ENCODE measurements around the gene ARID1B.

The ARID1B gene

DNA sequence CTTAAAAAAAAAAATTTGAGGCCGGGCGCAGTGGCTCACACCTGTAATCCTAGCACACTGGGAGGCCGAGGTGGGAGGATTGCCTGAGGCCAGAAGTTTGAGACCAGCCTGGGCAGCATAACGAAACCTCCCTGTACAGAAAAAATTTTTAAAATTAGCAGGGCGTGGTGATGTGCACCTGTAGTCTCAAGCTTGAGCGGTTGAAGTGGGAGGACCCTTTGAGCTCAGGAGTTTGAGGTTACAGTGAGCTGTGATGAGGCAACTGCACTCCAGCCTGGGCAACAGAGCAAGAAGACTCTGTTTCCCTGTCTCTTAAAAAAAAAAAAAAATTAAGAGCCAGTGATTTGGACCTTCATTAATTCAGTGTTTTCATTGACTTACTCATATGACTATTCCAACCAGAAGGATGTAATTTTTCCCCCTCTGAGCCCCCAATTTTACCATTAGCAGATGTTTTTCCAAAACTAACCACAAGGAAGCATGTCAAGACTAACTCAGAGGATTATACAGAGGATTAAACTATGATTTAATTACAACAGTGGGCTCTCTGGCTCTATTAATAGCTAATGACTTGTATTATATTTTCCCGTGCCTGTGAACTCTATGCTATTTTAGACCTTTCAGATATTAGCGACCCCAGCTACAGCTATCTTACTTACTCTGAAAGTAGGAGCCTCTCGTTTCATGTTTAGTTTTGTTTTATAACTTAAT is 75.1 kb downstream of the ARID1B start:
- no peak for DNase-seq (ENCODE audit: low read depth)

DNA sequence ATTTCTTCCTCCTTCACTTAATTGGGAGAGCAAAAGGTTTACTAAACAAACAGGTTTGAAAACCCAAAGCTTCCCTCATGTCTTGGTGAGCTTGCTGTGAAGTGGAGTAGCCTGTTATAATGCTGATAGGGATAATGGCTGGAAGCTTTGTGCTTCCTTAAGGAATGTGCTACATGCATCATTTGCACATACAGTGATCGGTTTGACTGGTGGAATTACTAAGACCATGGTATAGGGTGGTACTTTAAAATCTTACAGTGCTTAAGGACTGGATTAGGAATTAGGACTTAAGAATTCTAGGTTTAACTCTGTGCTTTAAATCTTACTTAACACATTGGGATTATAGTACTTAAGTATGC is 75.7 kb downstream of the ARID1B start:
- no peak for DNase-seq (ENCODE audit: low read depth)

DNA sequence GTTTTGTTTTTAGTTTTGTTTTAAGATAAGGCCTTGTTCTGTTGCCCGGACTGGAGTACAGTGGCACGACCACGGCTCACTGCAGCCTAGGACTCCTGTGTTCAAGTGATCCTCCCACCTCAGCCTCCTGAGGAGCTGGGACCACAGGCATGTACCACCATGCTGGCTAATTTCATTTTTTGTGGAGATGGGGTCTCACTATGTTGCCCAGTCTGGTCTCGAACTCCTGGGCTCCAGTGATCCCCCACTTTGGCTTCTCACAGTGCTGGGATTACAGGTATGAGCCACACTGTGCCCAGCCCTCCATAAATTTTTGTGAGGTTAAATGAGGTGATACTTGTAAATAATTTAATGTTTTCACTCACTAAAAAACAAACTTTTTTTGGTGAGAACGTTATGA is 76.6 kb downstream of the ARID1B start:
- no peak for DNase-seq (ENCODE audit: low read depth)

DNA sequence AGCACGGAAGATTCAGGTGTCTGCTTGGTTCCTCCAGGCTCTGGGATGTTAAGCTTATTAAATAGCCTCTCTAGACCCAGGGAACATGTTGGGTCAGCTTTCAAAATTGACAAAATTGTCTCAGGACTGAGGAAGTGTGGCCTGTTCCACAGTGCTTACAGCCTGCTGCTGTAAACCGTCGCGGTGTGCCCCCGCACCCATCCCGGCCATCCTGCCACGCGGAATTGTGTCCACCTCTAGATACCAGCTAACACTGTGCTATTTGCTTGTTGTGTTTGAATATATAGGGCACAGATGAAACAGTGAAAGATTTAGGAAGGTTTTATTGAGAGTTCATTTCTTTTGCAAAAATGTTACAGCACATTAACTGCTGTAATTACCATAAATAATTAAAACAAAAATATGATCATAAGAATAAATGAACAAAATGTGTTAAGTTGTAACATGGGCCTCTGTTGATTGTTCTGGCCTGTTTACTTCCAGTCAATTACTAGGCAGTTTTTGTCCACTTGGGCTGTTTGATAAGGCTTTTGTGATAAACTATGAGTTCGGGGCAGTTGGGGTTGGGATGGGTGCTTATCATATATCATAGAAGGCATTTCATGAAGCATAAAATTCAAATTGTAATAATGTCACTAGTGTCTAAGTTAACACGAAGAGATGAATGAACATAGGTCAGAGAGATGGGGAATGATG is 77.4 kb downstream of the ARID1B start:
- DNase-seq (ENCODE audit: low read depth) = no peak

DNA sequence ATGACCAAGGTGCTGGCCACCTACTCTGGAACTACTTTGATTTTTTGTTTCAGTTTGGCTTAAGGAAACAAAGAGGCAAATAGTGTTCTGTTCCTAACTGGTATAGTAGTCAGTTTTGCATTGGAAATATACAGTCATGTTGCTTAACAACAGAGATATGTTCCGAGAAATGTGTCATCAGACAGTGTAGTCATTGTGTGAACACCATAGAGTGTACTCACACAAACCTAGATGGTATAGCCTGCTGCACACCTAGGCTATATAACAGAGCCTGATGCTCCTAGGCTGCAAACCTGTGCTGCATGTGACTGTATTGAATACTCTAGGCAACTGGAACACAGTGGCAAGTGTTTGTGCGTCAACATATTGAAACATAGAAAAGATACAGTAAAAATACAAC is 80.4 kb downstream of the ARID1B start:
- DNase-seq (ENCODE audit: low read depth) = no peak

DNA sequence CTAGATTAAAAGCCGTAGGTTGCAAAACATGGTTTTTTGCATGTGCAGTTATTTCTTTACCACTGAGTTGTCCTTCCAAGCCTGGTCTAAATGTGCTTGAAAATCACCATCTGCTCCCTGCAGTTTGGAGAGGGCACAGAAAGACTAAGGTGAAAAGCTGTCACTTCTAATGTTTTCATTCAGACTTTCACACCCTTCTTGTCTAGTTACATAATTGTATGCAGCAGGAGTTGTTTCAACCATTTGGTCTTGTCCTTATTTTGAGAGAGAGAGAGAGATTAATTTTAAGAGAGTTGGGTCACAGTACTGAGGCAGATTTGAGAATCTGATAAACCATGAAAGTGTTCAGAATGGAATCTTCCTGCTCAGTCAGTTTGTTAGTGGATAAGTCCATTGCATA is 82.5 kb downstream of the ARID1B start:
- no peak for DNase-seq (ENCODE audit: low read depth)

DNA sequence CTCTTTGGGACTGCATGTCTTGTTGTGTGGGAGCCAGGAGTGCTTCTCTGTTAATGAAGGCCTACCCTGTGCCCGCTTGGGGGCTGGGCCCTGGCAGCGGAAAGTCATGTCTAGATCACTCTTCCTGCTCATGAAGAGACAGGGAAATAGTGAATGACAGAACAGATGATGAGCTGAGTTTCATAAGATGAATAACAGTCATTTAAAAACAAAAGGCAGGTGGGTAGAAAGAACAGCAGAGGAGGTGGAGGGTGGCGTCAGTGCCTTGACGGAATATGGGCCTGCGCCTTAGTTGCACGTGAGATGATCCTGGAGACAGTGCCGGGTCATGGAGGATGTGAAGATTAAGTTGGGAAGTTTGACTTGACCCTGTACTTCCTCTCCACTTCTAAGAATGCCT is 85.5 kb downstream of the ARID1B start:
- no peak for DNase-seq (ENCODE audit: low read depth)

DNA sequence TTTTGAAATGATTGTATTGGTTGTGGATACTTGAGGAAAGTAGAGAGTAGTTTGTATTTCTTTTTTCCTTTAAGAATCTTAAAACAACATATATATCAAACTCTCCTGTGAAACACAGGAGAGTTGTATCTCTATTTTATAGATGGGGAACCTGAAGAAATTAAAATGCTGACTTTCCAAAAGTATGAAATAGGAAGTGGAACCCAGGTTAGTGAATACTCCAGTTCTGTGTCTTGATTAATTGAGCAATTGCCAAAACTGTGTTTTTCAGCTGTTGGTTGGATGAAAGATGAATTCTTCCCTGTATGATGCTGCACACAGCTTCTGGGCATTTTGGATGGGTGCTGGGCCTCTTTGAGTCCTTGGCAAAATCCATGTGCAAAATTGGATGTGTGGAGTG is 86.3 kb downstream of the ARID1B start:
- DNase-seq (ENCODE audit: low read depth) = no peak

DNA sequence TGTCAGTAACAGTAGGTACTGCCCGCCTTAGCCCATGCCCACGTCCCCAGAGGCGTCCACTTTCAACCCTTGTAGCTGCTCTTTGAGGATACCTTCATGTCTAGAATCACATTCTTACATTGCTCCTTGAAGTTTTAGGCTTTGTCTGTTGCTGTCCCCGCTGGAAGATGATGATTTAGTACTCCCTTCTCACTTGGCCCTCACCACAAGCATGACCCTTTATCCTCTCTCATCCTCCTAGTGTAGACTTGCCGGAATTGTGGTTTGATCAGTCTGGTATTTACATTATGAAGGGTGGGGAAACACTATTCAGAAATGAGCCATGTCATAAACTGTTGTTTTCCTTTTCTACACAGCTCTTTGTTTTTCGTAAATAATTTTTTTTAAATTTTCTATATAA is 87.4 kb downstream of the ARID1B start:
- DNase-seq (ENCODE audit: low read depth) = no peak

DNA sequence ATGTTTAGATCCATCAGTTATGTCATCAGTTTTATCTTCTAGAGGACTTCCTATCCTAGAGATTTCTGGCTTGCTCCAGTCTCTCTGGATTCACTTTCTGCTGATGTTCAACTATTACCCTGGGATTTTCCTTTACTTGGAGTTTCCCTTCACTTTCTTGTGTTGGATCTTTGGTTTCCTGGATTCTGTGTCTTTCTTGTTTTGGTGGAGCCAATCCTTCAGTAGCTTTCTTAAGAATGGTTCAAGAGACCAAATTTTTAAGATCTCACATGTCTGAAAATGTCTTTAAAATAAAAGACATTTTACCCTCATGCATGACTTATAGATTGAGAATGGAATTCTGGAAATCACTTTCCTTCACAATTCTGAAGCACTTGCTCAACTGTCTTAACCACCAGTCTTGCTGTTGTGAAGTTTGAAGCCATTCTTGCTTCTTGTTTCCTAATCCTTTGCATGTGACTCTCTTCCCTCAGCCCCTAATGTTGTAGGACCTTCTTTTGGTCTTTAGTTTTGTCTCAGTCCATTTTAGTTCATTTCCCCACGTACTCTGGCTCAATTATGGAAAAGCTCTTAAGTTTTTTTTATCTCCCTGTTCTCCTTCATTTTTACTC is 87.9 kb downstream of the ARID1B start:
- no peak for DNase-seq (ENCODE audit: low read depth)

DNA sequence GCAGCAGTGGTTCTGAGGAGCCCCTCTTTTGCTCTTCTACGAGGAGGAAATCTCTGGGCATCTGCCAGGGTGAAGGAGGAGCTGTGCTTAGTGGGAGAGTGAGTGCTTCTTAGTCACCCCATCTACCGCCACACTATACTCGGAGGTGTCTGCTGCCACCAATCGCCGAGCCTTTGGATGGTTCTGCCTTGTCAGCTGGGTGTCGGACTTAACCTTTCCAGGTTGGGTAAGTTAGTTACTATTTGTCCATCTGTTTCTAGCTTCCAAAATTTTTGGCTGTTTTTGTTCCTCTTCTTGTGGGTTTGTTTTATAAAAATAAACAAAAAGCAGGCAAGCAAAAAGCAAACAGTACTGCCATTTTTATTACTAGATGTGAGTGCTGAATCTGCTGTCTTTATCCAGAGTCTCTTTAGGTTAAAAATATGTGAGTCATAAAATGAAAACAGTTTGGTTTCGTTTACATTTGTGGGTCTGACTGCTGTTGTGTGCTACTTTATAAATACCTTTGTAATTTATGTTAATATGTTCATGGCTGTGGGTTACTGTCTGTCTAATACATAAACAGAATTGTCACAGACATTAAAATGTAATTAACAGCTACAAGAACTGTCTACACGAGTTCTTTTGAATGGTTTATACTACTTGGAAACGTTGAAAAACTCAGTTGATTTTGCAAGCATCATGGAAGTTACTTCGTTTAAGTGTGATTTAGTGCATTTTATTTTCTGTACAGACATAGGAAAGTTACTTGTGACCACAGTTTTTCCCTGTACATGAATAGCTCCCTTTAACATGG is 89.2 kb downstream of the ARID1B start:
- no peak for DNase-seq (ENCODE audit: low read depth)

DNA sequence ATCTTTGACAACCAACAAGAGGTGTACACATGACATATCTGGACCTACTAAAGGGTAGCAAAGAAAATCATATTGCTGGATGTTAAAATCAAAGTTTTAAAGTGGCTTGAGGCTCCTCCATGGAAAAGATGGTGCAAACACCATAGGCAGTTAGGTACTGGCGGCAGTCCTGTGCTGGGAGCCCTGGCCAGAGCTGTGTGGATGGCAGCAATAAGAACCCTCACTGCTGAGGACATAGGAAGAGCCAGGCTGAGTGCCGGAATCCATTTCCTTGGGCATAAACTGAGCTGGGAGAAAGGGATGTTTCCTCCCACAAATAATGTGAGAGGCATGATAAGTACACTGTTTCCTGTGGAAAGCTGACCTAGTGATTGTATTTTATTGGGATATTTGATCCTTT is 89.9 kb downstream of the ARID1B start:
- DNase-seq (ENCODE audit: low read depth) = no peak

DNA sequence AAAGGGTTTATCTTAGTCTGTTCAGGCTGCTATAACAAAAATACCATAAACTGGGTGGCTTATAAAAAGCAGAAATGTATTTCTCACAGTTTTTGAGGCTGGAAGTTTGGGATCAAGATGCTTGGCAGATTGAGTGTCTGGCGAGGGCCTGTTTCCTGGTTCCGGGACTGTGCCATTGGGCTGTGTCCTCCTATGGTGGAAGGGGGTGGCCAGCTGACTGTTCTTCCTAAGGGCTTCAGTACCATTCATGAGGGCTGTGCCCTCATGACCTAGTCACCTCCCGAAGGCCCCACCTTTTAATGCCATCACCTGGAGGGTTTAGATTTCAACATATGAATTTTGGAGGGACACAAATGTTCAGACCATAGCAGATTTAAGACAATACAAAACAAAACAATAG is 91.2 kb downstream of the ARID1B start:
- no peak for DNase-seq (ENCODE audit: low read depth)

DNA sequence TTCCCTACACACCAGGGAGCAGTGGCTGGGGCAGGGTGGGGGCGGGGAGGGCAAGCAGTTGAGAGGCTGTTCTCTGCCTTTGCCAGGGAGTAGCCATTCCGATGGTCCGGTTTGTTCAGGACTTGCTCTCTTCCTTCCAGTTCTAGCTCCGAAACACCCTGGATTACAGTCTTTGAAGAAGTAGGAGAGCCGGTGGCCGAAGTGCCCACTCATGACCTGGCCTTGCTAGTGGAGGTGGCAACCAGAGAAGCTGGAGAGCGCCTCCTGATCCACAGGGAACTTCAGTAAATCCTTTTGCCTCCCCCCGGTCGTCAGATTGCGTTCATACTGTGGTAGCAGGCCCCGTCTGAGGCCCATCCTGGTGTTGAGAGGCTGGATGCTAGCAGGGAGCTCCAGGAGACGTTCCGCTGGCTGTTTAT is 92.8 kb downstream of the ARID1B start:
- DNase-seq (ENCODE audit: low read depth) = no peak

DNA sequence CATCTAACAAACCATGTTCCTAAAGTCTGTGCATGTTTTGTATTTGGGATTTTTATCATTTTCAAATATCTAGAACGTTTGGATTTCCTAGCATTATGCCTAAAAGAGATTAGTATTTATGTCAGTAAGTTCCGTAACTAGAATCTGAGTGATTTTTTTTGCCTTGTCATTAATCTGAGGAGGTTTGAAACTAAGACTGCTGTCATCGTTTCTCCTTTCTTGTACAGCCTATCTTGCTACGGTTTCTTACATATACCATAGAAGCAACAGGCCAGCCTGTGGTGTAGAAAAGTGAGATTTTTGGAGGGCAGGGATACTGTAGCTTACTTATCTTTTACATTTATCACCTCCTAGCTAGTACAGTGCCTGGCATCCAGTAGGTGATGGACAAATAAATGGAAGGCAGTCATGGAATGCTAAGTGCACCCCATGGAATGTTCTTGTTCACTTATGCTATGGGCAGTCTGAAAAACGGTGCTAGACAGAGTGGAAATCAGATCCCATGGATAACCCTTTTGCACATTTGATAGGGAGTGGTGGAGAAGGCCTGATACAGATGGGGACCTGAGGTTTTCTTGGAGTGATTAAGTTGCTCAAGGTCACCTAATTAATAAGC is 93.9 kb downstream of the ARID1B start:
- no peak for DNase-seq (ENCODE audit: low read depth)

DNA sequence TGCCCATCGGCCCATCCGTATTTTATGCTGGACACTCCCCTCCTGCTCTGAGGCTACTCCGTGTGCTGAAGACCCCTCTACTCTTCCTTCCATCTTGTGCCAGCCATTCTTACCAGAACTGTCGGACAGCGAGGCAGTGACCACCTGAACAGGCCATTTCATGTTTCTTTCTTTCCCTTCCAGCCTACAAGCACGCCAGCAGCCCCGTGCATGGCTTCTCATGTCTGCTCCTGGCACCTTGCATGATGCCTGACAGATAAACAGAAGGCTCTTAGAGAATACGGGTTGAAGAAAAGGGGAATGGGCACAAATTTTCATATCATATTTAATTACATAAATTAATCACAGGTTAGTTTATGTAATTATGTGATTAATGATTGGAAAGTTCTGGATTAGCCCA is 95.7 kb downstream of the ARID1B start:
- no peak for DNase-seq (ENCODE audit: low read depth)

DNA sequence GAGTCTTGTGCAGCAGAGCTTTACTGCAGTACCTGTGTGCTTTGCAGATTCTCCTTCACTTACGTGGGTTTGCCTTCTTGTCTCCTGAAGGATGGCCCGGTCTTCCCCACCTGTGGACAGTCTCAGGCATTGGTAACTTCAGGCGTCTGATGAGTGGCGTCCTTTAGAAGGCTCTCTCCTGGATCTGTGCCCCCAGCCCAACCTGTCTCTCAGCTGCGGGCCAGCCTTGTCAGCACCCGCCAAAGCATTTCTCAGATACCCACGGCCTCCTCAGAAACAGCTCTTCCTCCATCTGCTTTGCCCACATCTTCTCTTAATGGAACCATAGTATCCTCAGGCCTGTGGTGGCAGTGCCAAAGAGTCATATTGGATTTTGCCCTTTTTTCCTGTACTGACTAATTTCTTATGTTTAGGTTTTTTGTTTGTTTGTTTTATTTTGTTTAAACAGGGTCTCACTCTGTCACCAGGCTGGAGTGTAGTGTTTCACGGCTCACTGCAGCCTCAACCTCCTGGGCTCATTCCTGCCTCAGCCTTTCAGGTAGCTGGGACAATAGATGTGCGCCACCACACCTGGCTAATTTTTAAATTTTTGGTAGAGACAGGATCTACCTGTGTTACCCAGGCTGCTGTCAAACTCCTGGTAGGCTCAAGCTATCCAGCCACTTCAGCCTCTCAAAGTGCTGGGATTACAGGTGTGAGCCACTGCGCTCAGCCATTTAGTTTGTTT is 96.6 kb downstream of the ARID1B start:
- DNase-seq (ENCODE audit: low read depth) = no peak

DNA sequence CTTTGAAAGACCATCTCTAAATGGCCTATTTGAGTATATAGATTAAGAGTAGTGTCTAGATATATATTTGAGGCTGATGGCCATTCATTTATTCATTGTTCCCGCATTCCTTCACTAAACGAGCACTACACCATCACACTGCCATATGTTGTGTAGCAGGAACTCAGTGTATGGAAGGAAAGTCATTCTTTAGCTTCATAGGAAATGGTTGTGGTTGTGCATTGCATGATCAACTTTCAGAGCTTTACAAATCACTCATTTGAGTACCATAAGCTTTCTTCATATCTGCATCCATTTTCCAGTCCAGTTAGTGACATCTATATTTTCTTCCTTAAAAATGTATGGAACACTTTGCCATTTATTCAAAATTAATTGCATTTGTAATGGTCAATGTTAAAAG is 97.9 kb downstream of the ARID1B start:
- no peak for DNase-seq (ENCODE audit: low read depth)

DNA sequence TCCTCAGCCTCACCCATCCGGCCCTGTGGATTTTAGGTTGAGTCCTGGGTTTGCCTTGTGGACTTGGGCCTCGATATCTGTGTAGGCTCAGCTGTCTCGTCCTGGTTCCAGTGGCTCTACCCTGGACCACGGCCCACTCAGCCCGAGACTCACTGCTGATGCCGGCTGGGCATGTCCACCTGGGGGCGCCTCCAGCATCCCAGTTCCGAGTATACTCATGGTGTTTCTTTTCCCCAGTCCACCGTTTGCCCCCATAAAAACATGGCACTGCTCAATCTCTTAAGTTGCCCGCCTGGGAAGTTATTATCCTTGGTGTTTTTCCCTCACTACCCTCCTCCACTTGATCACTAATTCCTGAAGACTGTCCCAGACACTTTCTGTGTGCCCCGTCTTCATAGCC is 99.1 kb downstream of the ARID1B start:
- no peak for DNase-seq (ENCODE audit: low read depth)

DNA sequence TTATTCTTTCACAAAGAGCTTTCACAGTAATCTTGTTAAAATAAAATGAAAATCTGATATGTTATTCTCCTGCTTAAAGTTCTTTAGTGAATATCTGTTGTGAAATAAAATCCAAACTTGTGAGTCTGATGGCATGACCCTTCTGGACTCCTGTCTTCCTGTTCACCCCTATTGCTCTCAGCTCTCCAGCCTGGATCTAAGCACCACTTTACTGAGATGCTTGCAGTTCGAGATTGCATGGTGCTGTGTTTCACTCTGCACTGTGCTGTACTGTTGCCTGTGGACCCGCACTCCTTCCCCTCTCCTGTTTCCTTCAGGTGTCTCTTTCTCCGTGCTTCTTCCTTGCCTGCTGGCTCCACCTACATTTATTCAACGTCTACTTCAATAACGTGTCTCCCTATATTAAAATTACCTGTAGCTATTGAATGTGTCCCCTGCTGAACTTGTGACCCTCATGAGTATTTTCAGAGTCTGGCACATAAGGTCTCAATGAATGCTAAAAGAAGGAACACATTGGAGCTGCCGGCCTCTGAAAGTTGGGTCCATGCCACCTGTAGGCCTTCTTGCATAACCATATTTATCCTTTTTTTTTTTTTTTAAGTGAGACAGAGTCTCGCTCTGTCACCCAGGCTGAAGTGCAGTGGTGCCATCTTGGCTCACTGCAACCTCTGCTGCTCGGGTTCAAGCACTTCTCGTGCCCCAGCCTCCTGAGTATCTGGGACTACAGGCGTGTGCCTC is 100.1 kb downstream of the ARID1B start:
- no peak for DNase-seq (ENCODE audit: low read depth)

DNA sequence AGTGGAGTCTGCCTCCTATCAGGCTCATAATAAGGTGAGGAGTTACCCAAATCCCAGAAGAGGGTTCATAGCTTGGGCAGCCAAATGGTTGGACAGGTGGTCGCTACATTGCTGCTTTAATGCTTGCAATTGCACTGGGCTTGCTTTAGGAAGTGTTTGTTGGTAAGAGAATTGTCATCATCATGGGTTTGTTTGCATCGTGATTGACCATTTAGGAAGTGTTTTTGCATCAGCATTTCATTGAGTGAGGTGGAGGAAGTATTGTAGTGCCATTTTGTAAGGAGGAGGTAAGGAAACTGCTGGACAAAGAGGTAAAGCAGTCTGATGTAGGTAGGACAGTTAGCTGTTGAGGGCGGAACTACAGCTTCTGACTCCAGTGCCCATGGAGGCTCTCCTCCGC is 101.5 kb downstream of the ARID1B start:
- DNase-seq (ENCODE audit: low read depth) = no peak

Measured in HS-27A (cell line).